Endothelial cell of umbilical vein (primary cell): ENCODE data around the gene TMUB2. TPM values are rescaled to one million over a fixed set of nuclear protein-coding genes. Genes with fewer than 3 reads are reported as not detected.

Experiments
- BruUV-seq: library from RNA; stranded (reverse); fragments of 400-500 nt; replicated peaks from 2 replicates; lab custom pipeline; 2021; lab: Mats Ljungman, UMichigan
- CTCF ChIA-PET: fragments of 300-600, 350-600 bp; sonication (Branson Sonifier 250); formaldehyde crosslinking; loops from one replicate; lab custom pipeline; 2021; ENCODE audit warnings: antibody characterized with exemption, inconsistent platforms; lab: Charles Lee
- POLR2A ChIA-PET: fragments of 300-600, 350-600 bp; sonication (Branson Sonifier 250); formaldehyde crosslinking; loops from one replicate; lab custom pipeline; 2021; ENCODE audit warnings: antibody characterized with exemption, inconsistent platforms; lab: Charles Lee
- DNase-seq: peaks from one replicate; pipeline ENCODE4 v3.0.0-alpha.2; 2011; ENCODE audit warnings: low read depth, low spot score
- FAIRE-seq: peaks from 2 replicates; lab custom pipeline; 2011; peaks lifted over from hg19 to GRCh38; lab: Jason Lieb, UNC
- H2AFZ ChIP-seq: 2 replicates; pipeline ENCODE4 v1.6.0; 2012; ENCODE audit warnings: low read depth, low read length, control low read depth, inconsistent platforms
- H3K27ac ChIP-seq: 2 replicates; pipeline ENCODE4 v1.5.1; 2011; ENCODE audit warnings: low read depth, mild to moderate bottlenecking, control low read depth, low read length, moderate library complexity; ENCODE audit not compliant: insufficient read depth
- H3K27me3 ChIP-seq, 2 experiments: 2 replicates each; pipeline versions ENCODE4 v1.6.0 to v1.6.1; 2011; ENCODE audit warnings: low read length in 2 of 2, mixed read lengths in 1 of 2; ENCODE audit not compliant: control insufficient read depth in 2 of 2, insufficient read depth in 2 of 2
- H3K36me3 ChIP-seq, 2 experiments: 2 replicates in 1 of 2; 3 replicates in 1 of 2; pipeline ENCODE4 v1.5.1; 2011; ENCODE audit warnings: low read length in 2 of 2, mild to moderate bottlenecking in 1 of 2, moderate library complexity in 1 of 2; ENCODE audit not compliant: control insufficient read depth in 2 of 2, insufficient read depth in 2 of 2; ENCODE audit errors: extremely low read depth in 1 of 2
- H3K4me1 ChIP-seq: 3 replicates; pipeline ENCODE4 v1.5.1; 2011; ENCODE audit warnings: mild to moderate bottlenecking, low read length; ENCODE audit not compliant: control insufficient read depth, insufficient read depth; ENCODE audit errors: extremely low read depth
- H3K4me2 ChIP-seq: 2 replicates; pipeline ENCODE4 v1.6.1; 2011; ENCODE audit warnings: low read length, control low read depth, mixed read lengths; ENCODE audit not compliant: insufficient read depth
- H3K4me3 ChIP-seq, 3 experiments: fragments of 200-600 bp in 1 of 3; sonication (generic), shearing (Covaris generic) in 1 of 3; replicated peaks in 1 of 3; 2 replicates each; pipeline ENCODE4 v1.5.1; 2011 to 2016; ENCODE audit warnings: control low read depth in 3 of 3, low read length in 3 of 3, mild to moderate bottlenecking in 2 of 3, inconsistent platforms in 1 of 3, low read depth in 1 of 3, moderate library complexity in 1 of 3; ENCODE audit not compliant: insufficient read depth in 1 of 3
- H3K79me2 ChIP-seq: 2 replicates; pipeline ENCODE4 v1.6.0; 2012; ENCODE audit warnings: low read length, inconsistent platforms; ENCODE audit not compliant: control insufficient read depth, insufficient read depth
- H3K9ac ChIP-seq: replicated peaks from 2 replicates; pipeline ENCODE3; 2011; ENCODE audit warnings: low read length, control low read depth; ENCODE audit not compliant: insufficient read depth; ENCODE audit errors: extremely low read depth
- H3K9me1 ChIP-seq: replicated peaks from 3 replicates; pipeline ENCODE4 v1.6.0; 2011; ENCODE audit warnings: mild to moderate bottlenecking, low read length; ENCODE audit not compliant: control insufficient read depth, insufficient read depth; ENCODE audit errors: extremely low read depth
- H3K9me3 ChIP-seq: replicated peaks from 2 replicates; pipeline ENCODE4 v1.5.1; 2012; ENCODE audit warnings: low read length, inconsistent platforms; ENCODE audit not compliant: control insufficient read depth, insufficient read depth
- H4K20me1 ChIP-seq: replicated peaks from 2 replicates; pipeline ENCODE3; 2011; ENCODE audit warnings: mild to moderate bottlenecking, low read length; ENCODE audit not compliant: control insufficient read depth, insufficient read depth; ENCODE audit errors: extremely low read depth
- EZH2 ChIP-seq: IDR thresholded peaks from 2 replicates; pipeline ENCODE4 v1.6.1; 2012; ENCODE audit warnings: borderline replicate concordance, low read depth, mild to moderate bottlenecking, moderate library complexity, low read length, inconsistent platforms; ENCODE audit not compliant: severe bottlenecking
- FOS ChIP-seq: IDR thresholded peaks from 2 replicates; pipeline ENCODE4 v1.6.1; 2011; ENCODE audit warnings: mild to moderate bottlenecking, low read length, moderate library complexity, borderline replicate concordance; ENCODE audit not compliant: insufficient read depth
- GATA2 ChIP-seq: IDR thresholded peaks from 2 replicates; pipeline ENCODE4 v1.7.0; 2011; ENCODE audit warnings: low read depth, mild to moderate bottlenecking, moderate library complexity, mixed read lengths, low read length; ENCODE audit not compliant: insufficient read length, insufficient read depth
- JUN ChIP-seq: IDR thresholded peaks from 2 replicates; pipeline ENCODE4 v1.6.1; 2011; ENCODE audit warnings: borderline replicate concordance, low read depth; ENCODE audit not compliant: insufficient read length, insufficient read depth
- MAX ChIP-seq: IDR thresholded peaks from 2 replicates; pipeline ENCODE4 v1.6.1; 2011; ENCODE audit not compliant: insufficient read depth, insufficient read length
- MYC ChIP-seq: IDR thresholded peaks from one replicate; pipeline ENCODE4 v1.6.1; 2011; ENCODE audit warnings: mild to moderate bottlenecking, low read depth, low read length
- POLR2A ChIP-seq: IDR thresholded peaks from 2 replicates; pipeline ENCODE4 v1.6.1; 2012; ENCODE audit warnings: low read depth, mild to moderate bottlenecking, control low read depth, low read length
- POLR2AphosphoS5 ChIP-seq: IDR thresholded peaks from 2 replicates; pipeline ENCODE4 v1.6.1; 2012; ENCODE audit warnings: low read depth, mild to moderate bottlenecking, control low read depth, low read length, moderate library complexity; ENCODE audit not compliant: insufficient read depth
- dilution Hi-C: fragments of 300-500 bp; cut with MboI; formaldehyde crosslinking; loops from one replicate; pipeline ENCODE4 v1.15.0; 2019; ENCODE audit warnings: low sequenced_read_pairs; ENCODE audit not compliant: extremely low pct_ligation_motif_present
- intact Hi-C: fragments of 100-400 bp; cut with micrococcal nuclease; formaldehyde crosslinking; loops from one replicate; pipeline ENCODE4 v1.10.0; 2022
- polyA plus RNA-seq, 4 experiments: library from polyadenylated mRNA; depleted of rRNA in 3 of 4; stranded (reverse) in 3 of 4; unstranded in 1 of 4; fragments of >200 nt; gene quantifications; 2 replicates each; pipeline versions ENCODE4 v1.2.1 to v1.2.3, GENCODE V29; 2011 to 2012; ENCODE audit warnings: missing spikeins in 1 of 4
- total RNA-seq: library from RNA; stranded (reverse); gene quantifications from 2 replicates; pipeline ENCODE4 v1.2.3, GENCODE V29; 2021
- TF ChIP-seq, protein P1 (sequence below), 2 donors: IDR thresholded peaks; 1 replicate in 1 of 2; 2 replicates in 1 of 2; pipeline ENCODE4 v1.5.1; 2011; ENCODE audit warnings: low read length in 2 of 2, mild to moderate bottlenecking in 2 of 2, moderate library complexity in 2 of 2, control low read depth in 1 of 2, inconsistent platforms in 1 of 2, low read depth in 1 of 2; ENCODE audit not compliant: insufficient read depth in 1 of 2; ENCODE audit errors: extremely low read depth in 1 of 2

Gene TMUB2
- total and polyA plus RNA-seq, 2 donors (not counting 3 experiments of a cell fraction or from before 2014, with no cell fraction given): 43.6 to 72.5 TPM

DNA sequence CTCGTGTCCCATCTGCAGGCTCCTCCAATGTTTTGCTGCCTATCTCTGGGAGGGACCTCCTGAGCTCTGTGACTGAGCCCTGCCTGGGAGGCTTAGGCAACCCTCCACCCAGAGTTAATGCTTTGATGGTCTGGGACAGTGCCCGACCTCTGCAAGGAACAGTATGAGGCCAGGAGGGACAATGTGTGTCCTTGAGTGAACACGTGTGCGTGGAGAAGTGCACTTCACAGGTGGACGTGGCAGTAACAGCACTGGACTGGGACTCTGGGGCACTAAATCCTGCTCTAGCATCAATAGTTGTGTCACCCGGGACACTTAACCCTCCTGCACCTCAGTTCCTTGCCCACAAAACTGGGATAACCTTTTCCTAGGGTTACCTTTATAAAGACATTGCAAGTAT lies 28.1 kb downstream of the TMUB2 start:
- CTCF ChIA-PET: interaction anchor here (1.4 kb wide), 1 partner anchor 135 kb away, joined by 6 read pairs; no protein-coding TSS in a partner anchor
- Histone ChIP-seq H3K9me3 (no peaks in the 10 kb centered on the region), H4K20me1 (no peaks in the 10 kb centered on the region), H3K4me3 (no peak overlapping the region), H3K9me1 (no peaks in the 10 kb centered on the region), H3K27me3 (no peaks in the 10 kb centered on the region), H3K4me1 (peaks cover 15% of the 10 kb centered on the region), H3K4me2 (no peak overlapping the region), H3K36me3 (peaks cover 21 to 38% of the 10 kb centered on the region in 2 experiments), H3K27ac (no peak overlapping the region), H2AFZ (no peak overlapping the region), H3K9ac (no peak overlapping the region), H3K79me2 (peaks cover 21% of the 10 kb centered on the region)
- POLR2A ChIA-PET: no interaction called here
- TF ChIP-seq FOS (no peak), POLR2A (no peak), EZH2 (no peak), MAX (no peak), GATA2 (no peak), MYC (no peak), JUN (no peak), POLR2AphosphoS5 (no peak)
- TF ChIP-seq, protein P1, sequence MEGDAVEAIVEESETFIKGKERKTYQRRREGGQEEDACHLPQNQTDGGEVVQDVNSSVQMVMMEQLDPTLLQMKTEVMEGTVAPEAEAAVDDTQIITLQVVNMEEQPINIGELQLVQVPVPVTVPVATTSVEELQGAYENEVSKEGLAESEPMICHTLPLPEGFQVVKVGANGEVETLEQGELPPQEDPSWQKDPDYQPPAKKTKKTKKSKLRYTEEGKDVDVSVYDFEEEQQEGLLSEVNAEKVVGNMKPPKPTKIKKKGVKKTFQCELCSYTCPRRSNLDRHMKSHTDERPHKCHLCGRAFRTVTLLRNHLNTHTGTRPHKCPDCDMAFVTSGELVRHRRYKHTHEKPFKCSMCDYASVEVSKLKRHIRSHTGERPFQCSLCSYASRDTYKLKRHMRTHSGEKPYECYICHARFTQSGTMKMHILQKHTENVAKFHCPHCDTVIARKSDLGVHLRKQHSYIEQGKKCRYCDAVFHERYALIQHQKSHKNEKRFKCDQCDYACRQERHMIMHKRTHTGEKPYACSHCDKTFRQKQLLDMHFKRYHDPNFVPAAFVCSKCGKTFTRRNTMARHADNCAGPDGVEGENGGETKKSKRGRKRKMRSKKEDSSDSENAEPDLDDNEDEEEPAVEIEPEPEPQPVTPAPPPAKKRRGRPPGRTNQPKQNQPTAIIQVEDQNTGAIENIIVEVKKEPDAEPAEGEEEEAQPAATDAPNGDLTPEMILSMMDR (IDR thresholded peaks at IDR 0.05; ENCODE audit: extremely low read depth in 1 of 2, insufficient read depth in 1 of 2, low read depth in 1 of 2, low read length in 2 of 2): no peak
- FAIRE-seq: no peak
- BruUV-seq: no TSS peak
- dilution Hi-C loops: no loop called here
- DNase-seq: no peak
- intact Hi-C loops: no loop called here
